IPS-18c (cell line): Measurements from ENCODE around the gene SLC10A7.
"Not testable (repeated sequence)": the region's sequence is repeated elsewhere in the genome, so short reads cannot be mapped to it uniquely, and the experiment has no call there.

ENCODE experiments used
- H3K4me3 ChIP-seq: 2 replicates; pipeline ENCODE4 v1.7.0; 2013; ENCODE audit warnings: low read depth, mild to moderate bottlenecking, low read length, moderate library complexity; ENCODE audit not compliant: insufficient read depth
- H3K9me3 ChIP-seq: one replicate; pipeline ENCODE4 v1.6.1; 2013; ENCODE audit warnings: mild to moderate bottlenecking, low read length, moderate library complexity; ENCODE audit not compliant: control insufficient read depth, insufficient read depth

The SLC10A7 gene

GRCh38 chr4:146407257-146407656, 114.5 kb downstream of the SLC10A7 start:
- no peak overlapping the region for H3K4me3 ChIP-seq

GRCh38 chr4:146401274-146401673, 120.5 kb downstream of the SLC10A7 start:
- Histone ChIP-seq H3K9me3 (no peaks in the 10 kb centered on the region), H3K4me3 (no peak overlapping the region)

More at GRCh38 chr4:146407257-146407656, 114.5 kb downstream of the SLC10A7 start:
- no peaks in the 10 kb centered on the region for H3K9me3 ChIP-seq

- Histone ChIP-seq H3K9me3 (no peaks in the 10 kb centered on the region), H3K4me3 (no peak overlapping the region)
These were observed 122.8 kb downstream of the SLC10A7 start for GRCh38 chr4:146398896-146399445.

GRCh38 chr4:146398404-146398803, 123.3 kb downstream of the SLC10A7 start:
- H3K4me3 ChIP-seq, result no peak overlapping the region
- no peaks in the 10 kb centered on the region for H3K9me3 ChIP-seq

- peaks cover 2% of the 10 kb centered on the region for H3K9me3 ChIP-seq
- H3K4me3 ChIP-seq, result no peak overlapping the region
These were observed 132.2 kb downstream of the SLC10A7 start for GRCh38 chr4:146389561-146389960.

GRCh38 chr4:146382194-146382593, 139.5 kb downstream of the SLC10A7 start:
- Histone ChIP-seq H3K9me3 (peaks cover 2% of the 10 kb centered on the region), H3K4me3 (no peak overlapping the region)

- peaks cover 2% of the 10 kb centered on the region for H3K9me3 ChIP-seq
- H3K4me3 ChIP-seq, result no peak overlapping the region
These were observed 140.4 kb downstream of the SLC10A7 start for GRCh38 chr4:146381263-146381872.

GRCh38 chr4:146379744-146380143, 142.0 kb downstream of the SLC10A7 start:
- Histone ChIP-seq H3K4me3 (no peak overlapping the region), H3K9me3 (peaks cover 4% of the 10 kb centered on the region)

- no peak overlapping the region for H3K4me3 ChIP-seq
- peaks cover 2% of the 10 kb centered on the region for H3K9me3 ChIP-seq
These were observed 149.9 kb downstream of the SLC10A7 start for GRCh38 chr4:146371812-146372211.

- no peak overlapping the region for H3K4me3 ChIP-seq
- H3K9me3 ChIP-seq, result no peaks in the 10 kb centered on the region
These were observed 150.9 kb downstream of the SLC10A7 start for GRCh38 chr4:146370841-146371240.

- H3K9me3 ChIP-seq, result no peaks in the 10 kb centered on the region
- no peak overlapping the region for H3K4me3 ChIP-seq
These were observed 152.3 kb downstream of the SLC10A7 start for GRCh38 chr4:146369446-146369845.

GRCh38 chr4:146368209-146368608, 153.5 kb downstream of the SLC10A7 start:
- no peak overlapping the region for H3K4me3 ChIP-seq
- H3K9me3 ChIP-seq, result no peaks in the 10 kb centered on the region

- Histone ChIP-seq H3K4me3 (no peak overlapping the region), H3K9me3 (no peaks in the 10 kb centered on the region)
These were observed 154.4 kb downstream of the SLC10A7 start for GRCh38 chr4:146367347-146367746.

- no peaks in the 10 kb centered on the region for H3K9me3 ChIP-seq
- H3K4me3 ChIP-seq, result no peak overlapping the region
These were observed 162.0 kb downstream of the SLC10A7 start for GRCh38 chr4:146359771-146360170.

- not testable (repeated sequence) for H3K9me3 ChIP-seq, H3K4me3 ChIP-seq
These were observed 171.6 kb downstream of the SLC10A7 start for GRCh38 chr4:146350114-146350513.

- Histone ChIP-seq H3K9me3 (no peaks in the 10 kb centered on the region), H3K4me3 (no peak overlapping the region)
These were observed 172.4 kb downstream of the SLC10A7 start for GRCh38 chr4:146349306-146349705.

GRCh38 chr4:146347822-146348221, 173.9 kb downstream of the SLC10A7 start:
- no peaks in the 10 kb centered on the region for H3K9me3 ChIP-seq
- H3K4me3 ChIP-seq, result no peak overlapping the region

- Histone ChIP-seq H3K4me3 (no peak overlapping the region), H3K9me3 (no peaks in the 10 kb centered on the region)
These were observed 175.5 kb downstream of the SLC10A7 start for GRCh38 chr4:146346276-146346675.

GRCh38 chr4:146343776-146344175, 178.0 kb downstream of the SLC10A7 start:
- H3K4me3 ChIP-seq, result no peak overlapping the region
- no peaks in the 10 kb centered on the region for H3K9me3 ChIP-seq
